Measurements from ENCODE around the gene SLC39A7. TPM values are rescaled to one million over a fixed set of nuclear protein-coding genes. Genes with fewer than 3 reads are reported as not detected.

SLC39A7 gene
- total RNA-seq, 1 donor from 2014 or later = 94.1 TPM

GRCh38 chr6:33199687-33200218, 914 bp upstream of the SLC39A7 start:
- Histone ChIP-seq H3K4me3 (ENCODE audit: low read depth, low read length) (peak overlapping the region; percentile 73), H3K27me3 (ENCODE audit: control insufficient read depth, insufficient read depth, low read length) (no peaks in the 10 kb centered on the region), H3K36me3 (ENCODE audit: control insufficient read depth, insufficient read depth, low read length) (peaks cover 10% of the 10 kb centered on the region)
- DNase-seq (ENCODE audit: low read depth) = no peak
- TF ChIP-seq CTCF (IDR thresholded peaks at IDR 0.05; ENCODE audit: insufficient read depth, low read length, poor library complexity, severe bottlenecking) = no peak

DNA sequence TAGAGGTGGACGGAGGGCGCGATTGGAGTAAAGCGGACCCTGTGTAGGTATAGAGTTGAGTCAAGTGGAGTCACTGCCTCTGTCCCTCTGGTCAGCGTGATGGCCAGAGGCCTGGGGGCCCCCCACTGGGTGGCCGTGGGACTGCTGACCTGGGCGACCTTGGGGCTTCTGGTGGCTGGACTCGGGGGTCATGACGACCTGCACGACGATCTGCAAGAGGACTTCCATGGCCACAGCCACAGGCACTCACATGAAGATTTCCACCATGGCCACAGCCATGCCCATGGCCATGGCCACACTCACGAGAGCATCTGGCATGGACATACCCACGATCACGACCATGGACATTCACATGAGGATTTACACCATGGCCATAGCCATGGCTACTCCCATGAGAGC, 479 bp downstream of the SLC39A7 start:
- H3K27me3 ChIP-seq (ENCODE audit: control insufficient read depth, insufficient read depth, low read length) = no peaks in the 10 kb centered on the region
- peaks cover 8% of the 10 kb centered on the region for H3K36me3 ChIP-seq (ENCODE audit: control insufficient read depth, insufficient read depth, low read length)
- DNase-seq (ENCODE audit: low read depth) = no peak
- peak overlapping the region; percentile 73 for H3K4me3 ChIP-seq (ENCODE audit: low read depth, low read length)
- TF ChIP-seq CTCF (IDR thresholded peaks at IDR 0.05; ENCODE audit: insufficient read depth, low read length, poor library complexity, severe bottlenecking) = no peak

DNA sequence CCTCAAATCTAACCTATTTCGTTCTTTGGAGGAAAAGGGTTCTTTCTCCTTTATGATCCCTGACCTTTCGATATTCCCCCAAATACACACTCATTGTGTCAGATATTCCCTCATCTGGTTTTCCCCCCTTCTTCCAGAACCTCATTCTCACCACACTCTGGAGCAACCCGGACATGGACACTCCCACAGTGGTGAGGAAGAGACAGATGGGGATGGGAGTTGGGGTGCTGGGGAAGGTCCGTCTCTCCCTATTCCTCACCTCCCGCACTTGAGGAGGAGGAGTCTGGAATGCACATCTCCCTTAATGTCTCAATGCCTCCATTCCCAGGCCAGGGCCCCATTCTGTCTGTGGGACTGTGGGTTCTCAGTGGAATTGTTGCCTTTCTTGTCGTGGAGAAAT, 1.3 kb downstream of the SLC39A7 start:
- no peak overlapping the region for H3K4me3 ChIP-seq (ENCODE audit: low read depth, low read length)
- no peaks in the 10 kb centered on the region for H3K27me3 ChIP-seq (ENCODE audit: control insufficient read depth, insufficient read depth, low read length)
- H3K36me3 ChIP-seq (ENCODE audit: control insufficient read depth, insufficient read depth, low read length) = peaks cover 8% of the 10 kb centered on the region
- TF ChIP-seq CTCF (IDR thresholded peaks at IDR 0.05; ENCODE audit: insufficient read depth, low read length, poor library complexity, severe bottlenecking) = no peak
- no peak for DNase-seq (ENCODE audit: low read depth)

DNA sequence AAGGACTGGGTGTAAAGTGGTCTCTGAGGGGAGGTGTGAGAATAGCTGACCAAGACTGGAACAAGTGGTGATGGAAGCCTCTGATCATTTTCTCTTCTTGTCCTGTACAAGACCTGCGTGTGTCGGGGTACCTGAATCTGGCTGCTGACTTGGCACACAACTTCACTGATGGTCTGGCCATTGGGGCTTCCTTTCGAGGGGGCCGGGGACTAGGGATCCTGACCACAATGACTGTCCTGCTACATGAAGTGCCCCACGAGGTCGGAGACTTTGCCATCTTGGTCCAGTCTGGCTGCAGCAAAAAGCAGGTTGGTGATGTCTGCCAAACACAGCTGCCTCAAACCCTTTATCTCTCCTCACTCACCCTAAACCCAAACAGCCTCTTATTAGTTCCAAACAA, 2.1 kb downstream of the SLC39A7 start:
- Histone ChIP-seq H3K4me3 (ENCODE audit: low read depth, low read length) (no peak overlapping the region), H3K36me3 (ENCODE audit: control insufficient read depth, insufficient read depth, low read length) (peaks cover 8% of the 10 kb centered on the region), H3K27me3 (ENCODE audit: control insufficient read depth, insufficient read depth, low read length) (no peaks in the 10 kb centered on the region)
- TF ChIP-seq CTCF (IDR thresholded peaks at IDR 0.05; ENCODE audit: insufficient read depth, low read length, poor library complexity, severe bottlenecking) = no peak
- DNase-seq (ENCODE audit: low read depth) = no peak

GRCh38 chr6:33203443-33204164, 2.9 kb downstream of the SLC39A7 start:
- peaks cover 8% of the 10 kb centered on the region for H3K36me3 ChIP-seq (ENCODE audit: control insufficient read depth, insufficient read depth, low read length)
- no peaks in the 10 kb centered on the region for H3K27me3 ChIP-seq (ENCODE audit: control insufficient read depth, insufficient read depth, low read length)
- no peak for DNase-seq (ENCODE audit: low read depth)
- no peak for TF ChIP-seq CTCF (IDR thresholded peaks at IDR 0.05; ENCODE audit: insufficient read depth, low read length, poor library complexity, severe bottlenecking)
- H3K4me3 ChIP-seq (ENCODE audit: low read depth, low read length) = no peak overlapping the region

- Histone ChIP-seq H3K4me3 (ENCODE audit: low read depth, low read length) (no peak overlapping the region), H3K27me3 (ENCODE audit: control insufficient read depth, insufficient read depth, low read length) (no peaks in the 10 kb centered on the region), H3K36me3 (ENCODE audit: control insufficient read depth, insufficient read depth, low read length) (peaks cover 8% of the 10 kb centered on the region)
- DNase-seq (ENCODE audit: low read depth) = no peak
- TF ChIP-seq CTCF (IDR thresholded peaks at IDR 0.05; ENCODE audit: insufficient read depth, low read length, poor library complexity, severe bottlenecking) = no peak
Measured at GRCh38 chr6:33204165-33204414, 3.4 kb downstream of the SLC39A7 start.

All from kidney epithelial cell (primary cell).